B cell (primary cell): ENCODE measurements around the gene CTSG. TPM values are rescaled to one million over a fixed set of nuclear protein-coding genes. Genes with fewer than 3 reads are reported as not detected.
A peak's percentile ranks its signal among the peaks of the same experiment; 100 is the strongest.

Experiments used
- ATAC-seq: fragments of 200-7000 bp; cut with Tn5 transposase; one replicate; pipeline ENCODE4 v1.10.0; 2021; ENCODE audit warnings: low read depth, mild to moderate bottlenecking, moderate number of reproducible peaks, moderate library complexity
- CTCF ChIA-PET: fragments of 350-600 bp; sonication (Branson Sonifier 250); formaldehyde crosslinking; loops from one replicate; lab custom pipeline; 2021; ENCODE audit warnings: antibody characterized with exemption, inconsistent platforms; lab: Charles Lee
- POLR2A ChIA-PET: fragments of 350-600 bp; sonication (Branson Sonifier 250); formaldehyde crosslinking; loops from one replicate; lab custom pipeline; 2021; ENCODE audit warnings: antibody characterized with exemption; lab: Charles Lee
- DNase-seq: peaks from one replicate; pipeline ENCODE4 v3.0.0; 2013
- H2AFZ ChIP-seq: 2 replicates; pipeline ENCODE4 v1.6.1; 2012; ENCODE audit warnings: mild to moderate bottlenecking, low read depth, low read length; ENCODE audit not compliant: insufficient read depth, poor library complexity, severe bottlenecking
- H3K27ac ChIP-seq, 2 donors: 1 replicate in 1 of 2; 2 replicates in 1 of 2; pipeline ENCODE4 v1.5.1; 2012 to 2013; ENCODE audit warnings: low read length in 2 of 2, mild to moderate bottlenecking in 2 of 2, moderate library complexity in 1 of 2
- H3K27me3 ChIP-seq, 4 experiments: fragments of 200-600 bp in 1 of 4; sonication (generic) in 1 of 4; replicated peaks in 1 of 4; 1 replicate in 2 of 4; 2 replicates in 2 of 4; pipeline versions ENCODE4 v1.6.1 to v1.7.0; 2013 to 2016; ENCODE audit warnings: low read length in 3 of 4, mild to moderate bottlenecking in 2 of 4, mixed read lengths in 1 of 4, moderate library complexity in 1 of 4; ENCODE audit not compliant: insufficient read depth in 4 of 4, control insufficient read depth in 3 of 4; ENCODE audit errors: control extremely low read depth in 1 of 4
- H3K36me3 ChIP-seq, 2 experiments: replicated peaks in 1 of 2; 1 replicate in 1 of 2; 2 replicates in 1 of 2; pipeline versions ENCODE4 v1.6.1 to v1.7.1; 2013; ENCODE audit warnings: low read length in 1 of 2; ENCODE audit not compliant: insufficient read depth in 2 of 2, control insufficient read depth in 1 of 2; ENCODE audit errors: control extremely low read depth in 1 of 2, extremely low read depth in 1 of 2
- H3K4me1 ChIP-seq, 2 donors: fragments of 200-600 bp in 1 of 2; sonication (generic) in 1 of 2; 1 replicate in 1 of 2; 2 replicates in 1 of 2; pipeline versions ENCODE4 v1.5.1 to v1.6.1; 2013 to 2017; ENCODE audit warnings: low read length in 2 of 2; ENCODE audit not compliant: control insufficient read depth in 2 of 2, insufficient read depth in 2 of 2
- H3K4me2 ChIP-seq: replicated peaks from 2 replicates; pipeline ENCODE3; 2012; ENCODE audit warnings: mild to moderate bottlenecking, low read depth, low read length; ENCODE audit not compliant: poor library complexity, severe bottlenecking
- H3K4me3 ChIP-seq, 5 experiments: fragments of 200-600 bp in 1 of 5; sonication (generic) in 1 of 5; 1 replicate in 3 of 5; 2 replicates in 2 of 5; pipeline versions ENCODE4 v1.5.1 to v1.7.0; 2011 to 2016; ENCODE audit warnings: low read length in 4 of 5, mild to moderate bottlenecking in 4 of 5, low read depth in 2 of 5, control low read depth in 1 of 5, moderate library complexity in 1 of 5; ENCODE audit not compliant: insufficient read depth in 1 of 5; ENCODE audit errors: control extremely low read depth in 1 of 5, extremely low read depth in 1 of 5
- H3K79me2 ChIP-seq: fragments of 200-600 bp; sonication (generic); one replicate; pipeline ENCODE4 v1.6.0; 2016; ENCODE audit warnings: low read length; ENCODE audit not compliant: control insufficient read depth, insufficient read depth
- H3K9ac ChIP-seq: fragments of 200-600 bp; sonication (generic); 2 replicates; pipeline ENCODE4 v1.6.1; 2017; ENCODE audit warnings: mild to moderate bottlenecking, low read length, moderate library complexity
- H3K9me3 ChIP-seq, 3 donors: one replicate each; pipeline versions ENCODE4 v1.6.1 to v1.7.1; 2013; ENCODE audit warnings: low read length in 2 of 3; ENCODE audit not compliant: control insufficient read depth in 2 of 3, insufficient read depth in 1 of 3; ENCODE audit errors: control extremely low read depth in 1 of 3
- H4K20me1 ChIP-seq: 2 replicates; pipeline ENCODE4 v1.6.0; 2012; ENCODE audit warnings: mild to moderate bottlenecking, low read length; ENCODE audit not compliant: insufficient read depth, control insufficient read depth, poor library complexity, severe bottlenecking
- H3K27ac Mint-ChIP-seq: one replicate; pipeline ENCODE4 v1.8.0; 2021; ENCODE audit warnings: mixed read lengths
- H3K27me3 Mint-ChIP-seq: one replicate; pipeline ENCODE4 v1.8.0; 2021; ENCODE audit warnings: mixed read lengths
- H3K4me1 Mint-ChIP-seq: one replicate; pipeline ENCODE4 v1.8.0; 2021; ENCODE audit warnings: mixed read lengths
- H3K4me3 Mint-ChIP-seq: one replicate; pipeline ENCODE4 v1.8.0; 2021; ENCODE audit warnings: mixed read lengths
- H3K9me3 Mint-ChIP-seq: one replicate; pipeline ENCODE4 v1.8.0; 2022; ENCODE audit warnings: mixed read lengths; ENCODE audit not compliant: insufficient read depth
- CTCF ChIP-seq: fragments of 200-600 bp; IDR thresholded peaks from one replicate; pipeline ENCODE4 v1.8.0; 2022; ENCODE audit warnings: antibody characterized with exemption, mild to moderate bottlenecking
- EZH2 ChIP-seq: IDR thresholded peaks from 2 replicates; pipeline ENCODE4 v1.6.1; 2012; ENCODE audit warnings: borderline replicate concordance, low read depth, mild to moderate bottlenecking, moderate library complexity, low read length; ENCODE audit not compliant: insufficient read depth, poor library complexity, severe bottlenecking
- WGBS: methylation state at CpG from one replicate; pipeline ENCODE4 v1.1.5; 2013; ENCODE audit warnings: missing lambda C conversion rate; ENCODE audit not compliant: insufficient coverage; 5-methylcytosine and 5-hydroxymethylcytosine counted together
- intact Hi-C: fragments of 100-400 bp; cut with micrococcal nuclease; formaldehyde crosslinking; loops from one replicate; pipeline ENCODE4 v1.10.0; 2022
- polyA plus RNA-seq: library from polyadenylated mRNA; depleted of rRNA; stranded (reverse); fragments of >200 nt; gene quantifications from 2 replicates; pipeline ENCODE4 v1.2.3, GENCODE V29; 2012
- total RNA-seq, 2 donors: library from RNA; stranded (reverse); fragments of 120-200 nt in 1 of 2; gene quantifications; 1 replicate in 1 of 2; 2 replicates in 1 of 2; pipeline versions ENCODE4 v1.2.3 to v1.2.4, GENCODE V29; 2013 to 2022

The CTSG gene
- total and polyA plus RNA-seq, 2 donors (not counting 1 experiment from before 2014, with no cell fraction given): not detected

- no peak overlapping the region for H3K4me2 ChIP-seq
- H3K9me3 ChIP-seq: peaks cover 0 to 4% (median 0%) of the 10 kb centered on the region in 3 donors
- Mint-ChIP-seq H3K9me3 (no peaks in the 10 kb centered on the region), H3K27me3 (peaks cover 10% of the 10 kb centered on the region), H3K4me1 (peaks cover 36% of the 10 kb centered on the region), H3K4me3 (no peak overlapping the region), H3K27ac (no peak overlapping the region)
- H3K4me1 ChIP-seq: peaks cover 25 to 27% of the 10 kb centered on the region in 2 donors
- no peak overlapping the region for H3K9ac ChIP-seq
- 80% methylated on average over 1 of the region's 3 CpGs for WGBS
- H3K36me3 ChIP-seq: no peaks in the 10 kb centered on the region
- H4K20me1 ChIP-seq: no peaks in the 10 kb centered on the region
- no peak overlapping the region for H3K27ac ChIP-seq
- POLR2A ChIA-PET: no interaction called here
- no peaks in the 10 kb centered on the region for H3K79me2 ChIP-seq
- ATAC-seq (no peak), DNase-seq (no peak)
- TF ChIP-seq CTCF: no peak
- no peak for TF ChIP-seq EZH2
- no peaks in the 10 kb centered on the region for H3K27me3 ChIP-seq
- CTCF ChIA-PET: interaction anchor here (0.7 to 7.6 kb wide), 20 partner anchors 8 to 526 kb away, joined by 3 to 74 read pairs (median 4); no protein-coding TSS in a partner anchor
- H2AFZ ChIP-seq: no peak overlapping the region
- no peak overlapping the region for H3K4me3 ChIP-seq
- intact Hi-C loops: no loop called here
Measured at GRCh38 chr14:24606297-24606696, 30.2 kb upstream of the CTSG start.

GRCh38 chr14:24605435-24606190 lies 29.6 kb upstream of the CTSG start:
- Histone ChIP-seq H3K36me3 (no peaks in the 10 kb centered on the region), H3K4me1 (peaks cover 25 to 27% of the 10 kb centered on the region in 2 donors), H3K79me2 (no peaks in the 10 kb centered on the region), H3K9ac (no peak overlapping the region), H3K27ac (no peak overlapping the region), H3K4me3 (no peak overlapping the region), H2AFZ (peak overlapping the region; percentile 59), H3K27me3 (no peaks in the 10 kb centered on the region), H3K9me3 (peaks cover 0 to 4% (median 0%) of the 10 kb centered on the region in 3 donors), H3K4me2 (no peak overlapping the region), H4K20me1 (no peaks in the 10 kb centered on the region)
- peak; percentile 93 for ATAC-seq
- H3K9me3 Mint-ChIP-seq: no peaks in the 10 kb centered on the region
- 86% methylated on average over 2 of the region's 3 CpGs for WGBS
- ChIA-PET POLR2A (no interaction called here), CTCF (interaction anchor here (0.7 to 7.6 kb wide), 22 partner anchors 9 to 527 kb away, joined by 3 to 74 read pairs (median 4); no protein-coding TSS in a partner anchor)
- peak overlapping the region; percentile 57 for H3K27ac Mint-ChIP-seq
- H3K27me3 Mint-ChIP-seq: peaks cover 13% of the 10 kb centered on the region
- intact Hi-C loops: loop anchor here (1.0 kb wide), 1 partner anchor 74 kb away; no protein-coding TSS in a partner anchor
- DNase-seq: peak; percentile 73
- no peak overlapping the region for H3K4me3 Mint-ChIP-seq
- TF ChIP-seq CTCF (peak; percentile 92), EZH2 (no peak)
- H3K4me1 Mint-ChIP-seq: peaks cover 36% of the 10 kb centered on the region
